ENCODE measurements around the gene CD44.

Gene CD44

GRCh38 chr11:35208795-35209194 lies 69.8 kb downstream of the CD44 start:
- Histone ChIP-seq H3K9ac (ENCODE audit: insufficient read length) (no peak overlapping the region), H3K9me3 (ENCODE audit: low read depth, low read length) (no peaks in the 10 kb centered on the region), H3K27ac (no peak overlapping the region), H3K4me3 (no peak overlapping the region), H3K36me3 (ENCODE audit: insufficient read depth, low read length) (no peaks in the 10 kb centered on the region)
- no peak for TF ChIP-seq POLR2AphosphoS5 (IDR thresholded peaks at IDR 0.05; ENCODE audit: borderline replicate concordance, low read depth, low read length)
- TF ChIP-seq FOXP2 (optimal IDR thresholded peaks at IDR 0.05; ENCODE audit: control extremely low read depth, extremely low read length, insufficient read depth): no peak
- no peak for TF ChIP-seq EZH2 (IDR thresholded peaks at IDR 0.05)
- DNase-seq (ENCODE audit: low read depth, low spot score): no peak

DNA sequence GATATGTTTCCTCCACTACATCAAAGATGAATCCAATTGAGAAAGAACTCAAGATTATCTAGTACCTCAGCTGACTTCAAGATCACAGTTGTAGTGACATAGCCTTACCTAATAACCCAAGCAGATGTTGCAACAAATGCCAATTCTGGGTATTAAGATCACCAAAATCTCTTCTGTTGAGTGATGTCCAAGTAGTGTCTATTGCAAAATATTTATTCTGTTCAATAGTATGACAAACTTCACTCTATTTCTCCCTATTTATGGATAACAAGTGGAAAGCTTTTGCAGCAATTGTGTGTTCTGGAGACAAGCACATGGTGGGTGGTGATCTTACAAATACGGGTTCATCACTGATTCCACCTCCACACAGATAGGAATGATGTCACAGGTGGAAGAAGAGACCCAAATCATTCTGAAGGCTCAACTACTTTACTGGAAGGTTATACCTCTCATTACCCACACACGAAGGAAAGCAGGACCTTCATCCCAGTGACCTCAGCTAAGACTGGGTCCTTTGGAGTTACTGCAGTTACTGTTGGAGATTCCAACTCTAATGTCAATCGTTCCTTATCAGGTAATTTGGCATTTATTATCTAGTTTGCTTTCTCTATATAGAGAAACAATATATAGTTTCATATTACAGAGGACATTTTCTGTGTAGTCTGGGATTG lies 72.0 kb downstream of the CD44 start:
- no peak overlapping the region for H3K9ac ChIP-seq (ENCODE audit: insufficient read length)
- no peak for DNase-seq (ENCODE audit: low read depth, low spot score)
- no peak overlapping the region for H3K27ac ChIP-seq
- H3K9me3 ChIP-seq (ENCODE audit: low read depth, low read length): no peaks in the 10 kb centered on the region
- H3K4me3 ChIP-seq: no peak overlapping the region
- H3K36me3 ChIP-seq (ENCODE audit: insufficient read depth, low read length): no peaks in the 10 kb centered on the region
- no peak for TF ChIP-seq POLR2AphosphoS5 (IDR thresholded peaks at IDR 0.05; ENCODE audit: borderline replicate concordance, low read depth, low read length)
- TF ChIP-seq FOXP2 (optimal IDR thresholded peaks at IDR 0.05; ENCODE audit: control extremely low read depth, extremely low read length, insufficient read depth): no peak
- TF ChIP-seq EZH2 (IDR thresholded peaks at IDR 0.05): no peak

GRCh38 chr11:35211952-35212351 lies 73.0 kb downstream of the CD44 start:
- H3K9ac ChIP-seq (ENCODE audit: insufficient read length): no peak overlapping the region
- no peak overlapping the region for H3K4me3 ChIP-seq
- no peaks in the 10 kb centered on the region for H3K9me3 ChIP-seq (ENCODE audit: low read depth, low read length)
- no peaks in the 10 kb centered on the region for H3K36me3 ChIP-seq (ENCODE audit: insufficient read depth, low read length)
- TF ChIP-seq EZH2 (IDR thresholded peaks at IDR 0.05) (no peak), FOXP2 (optimal IDR thresholded peaks at IDR 0.05; ENCODE audit: control extremely low read depth, extremely low read length, insufficient read depth) (no peak), POLR2AphosphoS5 (IDR thresholded peaks at IDR 0.05; ENCODE audit: borderline replicate concordance, low read depth, low read length) (no peak)
- DNase-seq (ENCODE audit: low read depth, low spot score): no peak
- no peak overlapping the region for H3K27ac ChIP-seq

DNA sequence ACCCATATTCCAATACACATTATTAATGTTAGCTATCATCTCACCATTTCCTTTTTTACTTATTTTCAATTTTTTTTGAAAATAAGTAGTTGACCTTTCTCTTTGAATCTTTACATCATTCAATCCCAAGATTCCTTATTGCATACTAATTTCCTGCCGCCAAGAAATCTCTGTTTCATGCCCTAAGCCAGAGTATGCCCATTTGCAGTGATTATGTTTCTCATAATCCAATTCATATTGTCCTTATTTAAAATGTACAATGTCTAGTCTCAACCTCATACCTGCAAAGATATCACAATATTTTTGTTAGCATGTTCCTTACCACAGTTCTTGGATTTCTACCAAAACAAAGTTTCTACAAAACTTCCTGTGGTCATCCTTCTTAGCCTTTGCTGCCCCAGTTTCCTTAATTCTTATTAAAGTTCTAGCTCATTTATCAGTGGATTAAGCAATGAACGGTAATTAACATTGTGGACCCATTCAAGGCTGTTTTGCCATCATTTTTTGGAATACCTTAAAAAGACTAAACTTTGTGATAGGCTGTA lies 75.3 kb downstream of the CD44 start:
- H3K36me3 ChIP-seq (ENCODE audit: insufficient read depth, low read length): no peaks in the 10 kb centered on the region
- H3K27ac ChIP-seq: no peak overlapping the region
- H3K9ac ChIP-seq (ENCODE audit: insufficient read length): no peak overlapping the region
- no peaks in the 10 kb centered on the region for H3K9me3 ChIP-seq (ENCODE audit: low read depth, low read length)
- TF ChIP-seq FOXP2 (optimal IDR thresholded peaks at IDR 0.05; ENCODE audit: control extremely low read depth, extremely low read length, insufficient read depth) (no peak), EZH2 (IDR thresholded peaks at IDR 0.05) (no peak), POLR2AphosphoS5 (IDR thresholded peaks at IDR 0.05; ENCODE audit: borderline replicate concordance, low read depth, low read length) (no peak)
- no peak for DNase-seq (ENCODE audit: low read depth, low spot score)
- no peak overlapping the region for H3K4me3 ChIP-seq

GRCh38 chr11:35214792-35215193 lies 75.8 kb downstream of the CD44 start:
- Histone ChIP-seq H3K36me3 (ENCODE audit: insufficient read depth, low read length) (no peaks in the 10 kb centered on the region), H3K27ac (no peak overlapping the region), H3K4me3 (no peak overlapping the region), H3K9ac (ENCODE audit: insufficient read length) (no peak overlapping the region), H3K9me3 (ENCODE audit: low read depth, low read length) (no peaks in the 10 kb centered on the region)
- no peak for TF ChIP-seq EZH2 (IDR thresholded peaks at IDR 0.05)
- TF ChIP-seq FOXP2 (optimal IDR thresholded peaks at IDR 0.05; ENCODE audit: control extremely low read depth, extremely low read length, insufficient read depth): no peak
- TF ChIP-seq POLR2AphosphoS5 (IDR thresholded peaks at IDR 0.05; ENCODE audit: borderline replicate concordance, low read depth, low read length): no peak
- no peak for DNase-seq (ENCODE audit: low read depth, low spot score)

- Histone ChIP-seq H3K27ac (no peak overlapping the region), H3K9me3 (ENCODE audit: low read depth, low read length) (no peaks in the 10 kb centered on the region), H3K36me3 (ENCODE audit: insufficient read depth, low read length) (no peaks in the 10 kb centered on the region), H3K9ac (ENCODE audit: insufficient read length) (no peak overlapping the region), H3K4me3 (no peak overlapping the region)
- TF ChIP-seq EZH2 (IDR thresholded peaks at IDR 0.05): no peak
- TF ChIP-seq FOXP2 (optimal IDR thresholded peaks at IDR 0.05; ENCODE audit: control extremely low read depth, extremely low read length, insufficient read depth): no peak
- no peak for TF ChIP-seq POLR2AphosphoS5 (IDR thresholded peaks at IDR 0.05; ENCODE audit: borderline replicate concordance, low read depth, low read length)
- DNase-seq (ENCODE audit: low read depth, low spot score): no peak
Measured at GRCh38 chr11:35215945-35216344, 77.0 kb downstream of the CD44 start.

DNA sequence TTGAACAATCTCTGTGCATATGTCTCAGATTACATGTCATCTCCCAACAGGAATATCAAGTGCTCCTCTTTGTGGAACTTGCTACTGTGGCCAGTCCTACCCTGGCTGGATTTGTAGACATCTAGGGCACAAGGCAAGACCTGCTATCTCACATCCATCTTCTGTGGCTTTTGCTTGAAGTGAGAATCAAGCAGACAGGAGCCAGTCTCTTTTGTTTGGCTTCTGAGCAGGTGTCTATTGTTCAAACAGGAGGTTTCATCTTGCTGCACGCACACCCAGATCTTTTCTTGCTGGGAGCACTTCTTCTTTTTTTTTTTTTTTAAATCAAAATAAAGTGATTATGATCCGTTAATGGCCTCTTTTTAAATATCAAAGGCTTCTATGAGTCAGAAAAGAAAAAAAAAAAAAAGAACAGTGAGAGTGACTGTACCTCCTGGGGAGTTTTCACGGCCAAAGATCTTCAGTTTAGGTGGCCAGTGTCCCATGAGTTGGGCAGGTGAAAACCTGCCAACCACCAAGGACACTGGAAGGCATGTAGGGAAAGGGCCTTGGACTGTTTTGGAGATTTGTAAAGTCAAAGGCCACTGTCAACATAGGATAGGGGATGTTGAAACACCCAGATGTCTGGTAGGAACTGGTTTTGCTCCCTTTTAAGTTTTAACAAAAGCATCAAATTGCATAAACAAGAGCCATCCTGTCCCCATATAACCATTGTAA lies 78.1 kb downstream of the CD44 start:
- no peak for DNase-seq (ENCODE audit: low read depth, low spot score)
- H3K9me3 ChIP-seq (ENCODE audit: low read depth, low read length): no peaks in the 10 kb centered on the region
- H3K4me3 ChIP-seq: no peak overlapping the region
- H3K9ac ChIP-seq (ENCODE audit: insufficient read length): no peak overlapping the region
- no peak for TF ChIP-seq EZH2 (IDR thresholded peaks at IDR 0.05)
- no peak for TF ChIP-seq POLR2AphosphoS5 (IDR thresholded peaks at IDR 0.05; ENCODE audit: borderline replicate concordance, low read depth, low read length)
- TF ChIP-seq FOXP2 (optimal IDR thresholded peaks at IDR 0.05; ENCODE audit: control extremely low read depth, extremely low read length, insufficient read depth): no peak
- H3K36me3 ChIP-seq (ENCODE audit: insufficient read depth, low read length): no peaks in the 10 kb centered on the region
- H3K27ac ChIP-seq: no peak overlapping the region

DNA sequence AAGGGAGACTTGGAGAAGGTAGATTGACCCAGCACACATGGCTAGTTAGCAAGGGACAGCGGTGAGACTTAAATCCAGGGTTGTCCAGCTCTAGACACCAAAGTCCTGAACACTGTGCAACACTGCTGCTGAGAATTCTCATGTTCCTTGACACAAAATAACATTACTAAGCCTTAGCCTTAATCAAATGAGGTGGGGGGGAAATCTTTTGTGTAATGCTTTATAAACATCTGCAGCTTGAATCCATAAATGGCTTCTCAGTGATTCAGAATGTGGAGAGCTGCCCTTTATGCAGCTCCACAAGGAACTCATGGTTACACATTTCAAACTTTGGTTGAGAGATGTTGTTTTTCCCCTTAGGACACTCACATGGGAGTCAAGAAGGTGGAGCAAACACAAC lies 80.0 kb downstream of the CD44 start:
- H3K36me3 ChIP-seq (ENCODE audit: insufficient read depth, low read length): no peaks in the 10 kb centered on the region
- no peaks in the 10 kb centered on the region for H3K9me3 ChIP-seq (ENCODE audit: low read depth, low read length)
- DNase-seq (ENCODE audit: low read depth, low spot score): no peak
- H3K27ac ChIP-seq: no peak overlapping the region
- H3K9ac ChIP-seq (ENCODE audit: insufficient read length): no peak overlapping the region
- H3K4me3 ChIP-seq: no peak overlapping the region
- TF ChIP-seq POLR2AphosphoS5 (IDR thresholded peaks at IDR 0.05; ENCODE audit: borderline replicate concordance, low read depth, low read length): no peak
- TF ChIP-seq FOXP2 (optimal IDR thresholded peaks at IDR 0.05; ENCODE audit: control extremely low read depth, extremely low read length, insufficient read depth): no peak
- TF ChIP-seq EZH2 (IDR thresholded peaks at IDR 0.05): no peak

Measured in SK-N-MC (cell line).